GM18861 (cell line): ENCODE measurements around the gene DGUOK.
"Not testable (repeated sequence)": the region's sequence is repeated elsewhere in the genome, so short reads cannot be mapped to it uniquely, and the experiment has no call there.

Source experiments
- ATAC-seq: cut with Tn5 transposase; IDR thresholded peaks from one replicate; pipeline ENCODE4 v1.9.1; 2021; ENCODE audit not compliant: unreplicated experiment

Gene DGUOK

GRCh38 chr2:73919596-73920228 is 7.0 kb upstream of the DGUOK start:
- no peak for ATAC-seq

DNA sequence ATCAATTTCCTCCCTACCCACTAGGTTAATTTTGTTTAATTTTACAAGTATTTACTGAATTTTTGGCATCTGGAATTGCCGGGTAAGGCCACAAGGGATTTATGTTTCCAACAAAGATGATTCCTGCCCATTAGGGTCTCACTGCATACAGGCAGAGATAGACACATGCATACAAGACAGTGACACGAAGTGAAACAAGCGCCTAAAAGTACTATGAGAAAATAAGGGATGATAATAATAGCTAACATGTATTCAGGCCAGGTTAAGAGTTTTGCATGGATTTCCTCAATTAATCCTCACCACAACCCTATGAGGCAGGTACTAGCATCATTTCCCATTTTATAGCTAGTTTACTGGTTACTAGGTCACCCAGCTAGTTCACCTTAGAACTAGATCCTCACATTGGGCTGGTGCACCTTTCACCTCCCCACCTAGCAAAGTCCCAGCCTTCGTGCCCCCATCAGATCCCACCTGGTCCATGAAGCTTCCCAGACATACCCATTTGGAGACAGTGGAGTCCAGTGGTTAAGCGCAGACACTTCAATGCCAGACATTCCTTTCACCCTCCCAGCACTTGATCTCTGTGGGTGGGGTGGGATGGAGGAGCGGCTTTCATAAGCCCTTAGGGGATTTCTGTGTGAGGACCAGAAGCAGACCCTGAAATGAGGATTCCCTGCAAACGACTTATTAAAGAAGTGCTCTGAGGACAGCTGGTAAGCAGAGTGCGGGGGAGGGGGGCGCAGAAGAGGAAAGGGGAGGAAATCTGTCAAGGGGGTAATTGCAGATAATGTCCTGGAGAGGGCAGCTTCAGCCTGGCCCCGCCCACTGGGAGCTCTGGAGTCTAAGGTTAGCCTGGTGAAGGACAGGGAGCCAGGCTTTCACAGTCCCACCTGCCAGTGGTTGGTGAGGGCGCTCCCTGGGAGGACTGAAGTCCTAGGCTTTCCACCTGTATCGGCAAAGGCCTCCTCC is 5.8 kb upstream of the DGUOK start:
- no peak for ATAC-seq

- ATAC-seq = no peak
Observed at GRCh38 chr2:73921581-73921980, 5.1 kb upstream of the DGUOK start.

GRCh38 chr2:73922681-73923080 is 4.0 kb upstream of the DGUOK start:
- ATAC-seq = no peak

GRCh38 chr2:73925033-73925704 is 1.5 kb upstream of the DGUOK start:
- no peak for ATAC-seq

GRCh38 chr2:73925853-73926492 is 707 bp upstream of the DGUOK start:
- no peak for ATAC-seq

GRCh38 chr2:73927344-73927743 is 664 bp downstream of the DGUOK start:
- ATAC-seq = no peak

DNA sequence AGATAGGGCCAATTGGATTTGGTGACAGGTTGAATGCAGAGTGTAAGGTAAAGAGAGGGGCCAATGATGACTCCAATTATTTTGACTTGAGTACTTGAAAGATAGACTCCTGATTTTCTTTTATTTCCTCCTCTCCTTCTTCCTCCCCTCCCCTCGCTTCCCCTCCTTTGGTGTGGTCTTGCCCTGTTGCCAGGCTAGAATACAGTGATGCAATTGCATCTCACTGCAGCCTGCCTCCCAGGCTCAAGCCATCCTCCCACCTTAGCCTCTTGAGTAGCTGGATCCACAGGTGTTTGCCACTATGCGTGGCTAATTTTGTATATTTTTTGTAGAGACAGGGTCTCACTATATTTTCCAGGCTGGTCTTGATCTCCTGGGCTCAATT is 2.3 kb downstream of the DGUOK start:
- no peak for ATAC-seq

GRCh38 chr2:73930386-73930785 is 3.7 kb downstream of the DGUOK start:
- ATAC-seq = no peak

DNA sequence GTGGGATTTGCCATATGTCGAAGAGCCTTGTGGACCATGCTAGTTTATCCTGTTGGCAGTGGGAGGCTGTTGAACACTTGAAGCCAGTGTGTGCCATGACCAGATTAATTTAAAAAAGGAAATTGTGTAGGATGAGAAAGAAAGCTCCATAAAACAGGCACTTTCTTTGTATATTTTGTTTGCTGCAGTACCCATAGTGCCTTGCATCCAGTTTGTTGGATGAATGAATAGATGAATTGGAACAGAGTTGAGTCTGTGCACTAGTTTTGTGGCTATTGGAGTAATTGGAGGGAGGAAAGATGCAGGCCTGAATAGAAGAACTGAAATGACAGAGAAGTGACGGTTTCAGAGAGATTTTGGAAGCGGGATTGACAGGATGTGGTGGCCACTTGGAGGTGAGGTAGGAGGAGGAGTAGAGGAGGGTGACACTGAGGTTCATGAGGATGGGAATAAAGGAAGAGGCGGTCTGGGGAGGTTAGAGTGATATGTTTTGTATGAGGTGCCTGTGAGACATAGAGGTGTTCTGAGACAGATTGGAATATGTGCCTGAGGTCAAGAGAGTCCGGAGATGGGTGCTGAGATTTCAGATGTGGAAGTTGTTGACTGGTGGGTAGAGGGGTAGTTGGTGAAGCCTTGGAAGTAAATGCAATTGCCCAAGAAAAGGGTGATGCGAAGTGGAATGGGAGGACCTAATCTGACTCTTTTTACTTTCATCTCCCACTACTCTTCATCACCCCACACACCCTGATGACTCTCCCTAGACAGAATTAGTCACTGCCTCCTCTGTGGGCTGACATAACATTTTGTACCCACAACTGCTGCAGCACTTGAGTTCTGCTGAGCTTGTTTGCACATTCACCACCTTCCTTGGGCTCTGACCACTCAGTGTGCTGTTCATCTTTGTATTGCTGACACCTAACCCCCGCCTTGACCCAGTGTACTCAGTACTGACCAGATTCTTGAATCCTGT is 5.1 kb downstream of the DGUOK start:
- no peak for ATAC-seq

DNA sequence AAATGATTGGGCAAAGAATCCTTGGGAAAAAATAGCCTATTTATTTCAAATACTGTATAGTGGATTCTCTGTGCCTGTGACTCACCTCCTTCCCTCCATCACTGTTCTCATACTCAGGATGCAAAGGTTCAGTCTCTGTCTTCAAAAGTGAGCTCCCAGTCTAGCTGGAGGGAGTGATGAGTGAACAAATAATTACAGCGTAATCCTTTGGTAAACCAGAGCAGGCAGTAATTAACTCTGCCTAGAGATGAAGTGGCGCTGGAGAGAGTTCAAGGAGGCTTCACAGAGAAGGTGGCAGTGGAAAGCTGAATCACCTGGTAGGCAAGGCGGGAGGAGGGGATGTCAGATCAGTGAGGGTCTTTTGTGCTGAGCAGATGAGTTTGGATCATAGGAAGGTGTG is 6.5 kb downstream of the DGUOK start:
- no peak for ATAC-seq

GRCh38 chr2:73935641-73936040 is 9.0 kb downstream of the DGUOK start:
- no peak for ATAC-seq

GRCh38 chr2:73937103-73937885 is 10.6 kb downstream of the DGUOK start:
- no peak for ATAC-seq

DNA sequence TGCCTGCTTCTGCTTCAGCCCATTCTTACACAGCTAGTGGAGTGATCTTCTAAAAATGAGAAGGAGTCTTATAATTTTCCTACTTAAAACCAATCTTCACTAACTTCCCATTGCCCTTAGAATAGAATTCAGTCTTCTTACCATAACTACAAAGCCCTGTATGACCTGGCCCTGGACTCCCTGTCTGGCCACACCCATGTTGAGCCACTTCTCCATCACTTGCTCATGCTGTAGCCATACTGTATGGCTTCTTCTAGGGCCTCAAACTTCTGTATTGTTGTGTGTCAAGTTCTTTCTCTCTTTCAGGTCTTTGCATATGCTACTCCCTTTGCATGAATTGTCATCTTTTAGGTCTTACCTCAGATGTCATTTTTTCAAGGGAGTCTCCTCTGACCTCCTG is 11.2 kb downstream of the DGUOK start:
- ATAC-seq = no peak

- ATAC-seq = no peak
Observed at GRCh38 chr2:73938718-73939352, 12.2 kb downstream of the DGUOK start.

DNA sequence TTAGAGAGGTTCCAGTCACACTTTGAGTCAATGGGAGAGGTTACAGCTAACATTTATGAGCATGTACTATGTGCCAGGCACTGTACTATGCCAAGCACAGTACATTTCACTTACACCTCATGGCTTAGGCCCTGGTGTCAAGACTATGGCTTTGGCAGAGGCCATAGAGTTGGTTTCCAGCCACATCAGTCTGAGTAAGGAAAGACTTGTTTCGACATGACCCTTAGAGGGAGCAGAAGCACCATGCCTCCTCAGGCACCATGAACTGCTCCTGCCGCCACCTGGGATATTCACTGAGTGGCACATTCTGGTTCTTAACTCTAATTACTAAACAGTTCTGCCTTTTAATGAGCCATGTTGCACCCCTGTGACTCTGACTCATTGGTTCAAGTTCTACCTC is 12.7 kb downstream of the DGUOK start:
- ATAC-seq = no peak

GRCh38 chr2:73940066-73940465 is 13.4 kb downstream of the DGUOK start:
- not testable (repeated sequence) for ATAC-seq

DNA sequence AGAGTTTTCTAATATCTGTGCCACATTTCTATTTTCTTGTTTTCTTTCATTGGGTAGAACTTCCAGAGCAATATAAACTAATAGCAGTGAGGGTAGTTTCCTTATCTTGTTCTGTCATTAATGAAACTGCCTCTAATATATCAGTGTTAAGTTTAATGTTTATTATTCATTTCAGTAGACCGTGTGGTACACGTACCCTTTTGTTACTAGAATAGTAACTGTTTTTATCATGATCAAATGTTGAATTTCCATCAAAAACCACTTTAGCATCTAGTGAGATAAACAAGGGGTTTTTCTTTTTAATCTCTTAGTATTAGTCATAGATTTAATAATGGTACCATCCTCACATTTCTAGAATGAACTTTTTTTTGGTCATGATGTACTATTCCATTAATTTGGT is 16.0 kb downstream of the DGUOK start:
- no peak for ATAC-seq

GRCh38 chr2:73944714-73945113 is 18.0 kb downstream of the DGUOK start:
- no peak for ATAC-seq
